Lower leg skin (tissue), 4 donors: ENCODE results near the gene NTRK2. TPM values are rescaled to one million over a fixed set of nuclear protein-coding genes. Genes with fewer than 3 reads are reported as not detected.

Experiments used
- DNase-seq, 2 donors: peaks; one replicate each; pipeline ENCODE4 v3.0.0-alpha.2; 2019; ENCODE audit warnings: low spot score in 2 of 2
- H3K4me3 ChIP-seq: fragments of 200-600 bp; sonication (generic); 2 replicates; pipeline ENCODE4 v1.5.1; 2017; ENCODE audit warnings: mild to moderate bottlenecking, low read depth; ENCODE audit not compliant: poor library complexity, severe bottlenecking
- CTCF ChIP-seq, 3 donors: fragments of 450-650 bp; IDR thresholded peaks; one replicate each; pipeline ENCODE4 v1.5.1; 2016; ENCODE audit warnings: antibody characterized with exemption in 3 of 3, mild to moderate bottlenecking in 3 of 3, moderate library complexity in 2 of 3
- POLR2A ChIP-seq, 2 donors: fragments of 450-650 bp; IDR thresholded peaks; one replicate each; pipeline ENCODE4 v1.6.1; 2016 to 2017; ENCODE audit warnings: antibody characterized with exemption in 2 of 2, mild to moderate bottlenecking in 1 of 2, moderate library complexity in 1 of 2
- WGBS, 2 donors: methylation state at CpG; one replicate each; pipeline ENCODE4 v1.1.5; 2018; 5-methylcytosine and 5-hydroxymethylcytosine counted together
- intact Hi-C: fragments of 100-400 bp; cut with DNase I; formaldehyde crosslinking; loops from one replicate; pipeline ENCODE4 v1.15.0; 2023; ENCODE audit warnings: low total_unique reads
- total RNA-seq, 4 donors: library from RNA; depleted of rRNA; stranded (reverse); fragments of >200 nt; gene quantifications; one replicate each; pipeline ENCODE4 v1.1.0, GENCODE V29; 2016

NTRK2 gene
- total RNA-seq, 4 donors from 2014 or later, result 6.2 to 16.3 (median 10.3) TPM

GRCh38 chr9:85021686-85022085 lies 352.2 kb downstream of the NTRK2 start:
- H3K4me3 ChIP-seq, result no peak overlapping the region
- WGBS, 2 donors, result 86 to 89% methylated on average over 4 of the region's 4 CpGs
- TF ChIP-seq CTCF (IDR thresholded peaks at IDR 0.05) (no peak), POLR2A (IDR thresholded peaks at IDR 0.05) (no peak)
- DNase-seq, result no peak
- intact Hi-C loops, result no loop called here

- TF ChIP-seq POLR2A (IDR thresholded peaks at IDR 0.05) (no peak), CTCF (IDR thresholded peaks at IDR 0.05) (no peak)
- no peak for DNase-seq
- H3K4me3 ChIP-seq, result no peak overlapping the region
- intact Hi-C loops, result no loop called here
- 34 to 52% methylated on average over 3 of the region's 3 CpGs for WGBS, 2 donors
These were observed 354.8 kb downstream of the NTRK2 start for GRCh38 chr9:85024374-85024773.

- WGBS, 2 donors, result 27 to 34% methylated on average over 1 of the region's 1 CpG
- H3K4me3 ChIP-seq, result no peak overlapping the region
- DNase-seq, result no peak
- intact Hi-C loops, result no loop called here
- TF ChIP-seq POLR2A (IDR thresholded peaks at IDR 0.05), result no peak
- no peak for TF ChIP-seq CTCF (IDR thresholded peaks at IDR 0.05)
These were observed 356.1 kb downstream of the NTRK2 start for GRCh38 chr9:85025638-85026037.

- 68 to 78% methylated on average over 3 of the region's 3 CpGs for WGBS, 2 donors
- no peak for DNase-seq
- intact Hi-C loops, result no loop called here
- TF ChIP-seq CTCF (IDR thresholded peaks at IDR 0.05) (no peak), POLR2A (IDR thresholded peaks at IDR 0.05) (no peak)
- no peak overlapping the region for H3K4me3 ChIP-seq
These were observed 358.3 kb downstream of the NTRK2 start for GRCh38 chr9:85027870-85028269.

- intact Hi-C loops, result no loop called here
- DNase-seq, result no peak
- TF ChIP-seq POLR2A (IDR thresholded peaks at IDR 0.05) (no peak), CTCF (IDR thresholded peaks at IDR 0.05) (no peak)
- no peak overlapping the region for H3K4me3 ChIP-seq
- WGBS, 2 donors, result 39 to 46% methylated on average over 1 of the region's 1 CpG
These were observed 360.8 kb downstream of the NTRK2 start for GRCh38 chr9:85030316-85030715.

- 50 to 73% methylated on average over 2 of the region's 2 CpGs for WGBS, 2 donors
- H3K4me3 ChIP-seq, result no peak overlapping the region
These were observed 367.0 kb downstream of the NTRK2 start for GRCh38 chr9:85036496-85036895.

More at GRCh38 chr9:85036496-85036895, 367.0 kb downstream of the NTRK2 start:
- TF ChIP-seq CTCF (IDR thresholded peaks at IDR 0.05), result no peak
- DNase-seq, result no peak
- intact Hi-C loops, result no loop called here
